GM21381 (cell line): ENCODE data around the gene RAC3.

Experiments
- ATAC-seq: cut with Tn5 transposase; IDR thresholded peaks from one replicate; pipeline ENCODE4 v1.9.1; 2021; ENCODE audit warnings: mild to moderate bottlenecking, moderate library complexity; ENCODE audit not compliant: unreplicated experiment

RAC3 gene

GRCh38 chr17:82031303-82031884 lies at the start of gene RAC3:
Gene RAC3, plus strand, starts transcription at chr17:82031678. Its CDS starts 84 bp downstream, at chr17:82031762.
- ATAC-seq = no peak

- ATAC-seq = no peak
Measured at GRCh38 chr17:81983011-81983638, 48.4 kb upstream of the RAC3 start.

GRCh38 chr17:81983639-81984373 lies 47.7 kb upstream of the RAC3 start:
- ATAC-seq = no peak

- ATAC-seq = no peak
Measured at GRCh38 chr17:81984773-81985410, 46.6 kb upstream of the RAC3 start.

- ATAC-seq = no peak
Measured at GRCh38 chr17:81986606-81987005, 44.9 kb upstream of the RAC3 start.

- ATAC-seq = no peak
Measured at GRCh38 chr17:81987161-81987770, 44.2 kb upstream of the RAC3 start.

- ATAC-seq = no peak
Measured at GRCh38 chr17:81990836-81991683, 40.4 kb upstream of the RAC3 start.

- ATAC-seq = no peak
Measured at GRCh38 chr17:81991684-81992305, 39.7 kb upstream of the RAC3 start.

- ATAC-seq = no peak
Measured at GRCh38 chr17:81992306-81993102, 39.0 kb upstream of the RAC3 start.

- no peak for ATAC-seq
Measured at GRCh38 chr17:81993729-81994592, 37.5 kb upstream of the RAC3 start.

- ATAC-seq = no peak
Measured at GRCh38 chr17:81994593-81995462, 36.6 kb upstream of the RAC3 start.

- ATAC-seq = no peak
Measured at GRCh38 chr17:81995463-81996231, 35.8 kb upstream of the RAC3 start.

- no peak for ATAC-seq
Measured at GRCh38 chr17:81996232-81996756, 35.2 kb upstream of the RAC3 start.

- no peak for ATAC-seq
Measured at GRCh38 chr17:81996757-81997441, 34.6 kb upstream of the RAC3 start.

- ATAC-seq = no peak
Measured at GRCh38 chr17:81998212-81998611, 33.3 kb upstream of the RAC3 start.
